ENCODE data around the gene IDI1.

- TF ChIP-seq, protein P1, sequence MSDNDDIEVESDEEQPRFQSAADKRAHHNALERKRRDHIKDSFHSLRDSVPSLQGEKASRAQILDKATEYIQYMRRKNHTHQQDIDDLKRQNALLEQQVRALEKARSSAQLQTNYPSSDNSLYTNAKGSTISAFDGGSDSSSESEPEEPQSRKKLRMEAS (IDR thresholded peaks at IDR 0.05) = no peak
- TF ChIP-seq, protein P2, sequence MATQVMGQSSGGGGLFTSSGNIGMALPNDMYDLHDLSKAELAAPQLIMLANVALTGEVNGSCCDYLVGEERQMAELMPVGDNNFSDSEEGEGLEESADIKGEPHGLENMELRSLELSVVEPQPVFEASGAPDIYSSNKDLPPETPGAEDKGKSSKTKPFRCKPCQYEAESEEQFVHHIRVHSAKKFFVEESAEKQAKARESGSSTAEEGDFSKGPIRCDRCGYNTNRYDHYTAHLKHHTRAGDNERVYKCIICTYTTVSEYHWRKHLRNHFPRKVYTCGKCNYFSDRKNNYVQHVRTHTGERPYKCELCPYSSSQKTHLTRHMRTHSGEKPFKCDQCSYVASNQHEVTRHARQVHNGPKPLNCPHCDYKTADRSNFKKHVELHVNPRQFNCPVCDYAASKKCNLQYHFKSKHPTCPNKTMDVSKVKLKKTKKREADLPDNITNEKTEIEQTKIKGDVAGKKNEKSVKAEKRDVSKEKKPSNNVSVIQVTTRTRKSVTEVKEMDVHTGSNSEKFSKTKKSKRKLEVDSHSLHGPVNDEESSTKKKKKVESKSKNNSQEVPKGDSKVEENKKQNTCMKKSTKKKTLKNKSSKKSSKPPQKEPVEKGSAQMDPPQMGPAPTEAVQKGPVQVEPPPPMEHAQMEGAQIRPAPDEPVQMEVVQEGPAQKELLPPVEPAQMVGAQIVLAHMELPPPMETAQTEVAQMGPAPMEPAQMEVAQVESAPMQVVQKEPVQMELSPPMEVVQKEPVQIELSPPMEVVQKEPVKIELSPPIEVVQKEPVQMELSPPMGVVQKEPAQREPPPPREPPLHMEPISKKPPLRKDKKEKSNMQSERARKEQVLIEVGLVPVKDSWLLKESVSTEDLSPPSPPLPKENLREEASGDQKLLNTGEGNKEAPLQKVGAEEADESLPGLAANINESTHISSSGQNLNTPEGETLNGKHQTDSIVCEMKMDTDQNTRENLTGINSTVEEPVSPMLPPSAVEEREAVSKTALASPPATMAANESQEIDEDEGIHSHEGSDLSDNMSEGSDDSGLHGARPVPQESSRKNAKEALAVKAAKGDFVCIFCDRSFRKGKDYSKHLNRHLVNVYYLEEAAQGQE (IDR thresholded peaks at IDR 0.05; ENCODE audit: low read depth) = no peak
- TF ChIP-seq TCF12 (IDR thresholded peaks at IDR 0.05; ENCODE audit: low read depth) (no peak), EP300 (IDR thresholded peaks at IDR 0.05; ENCODE audit: borderline replicate concordance) (no peak), YY1 (IDR thresholded peaks at IDR 0.05; ENCODE audit: low read depth) (no peak)
Measured at GRCh38 chr10:1061930-1062774, 13.2 kb upstream of the IDI1 start.
